ENCODE results near the gene CDC42EP2. TPM values are rescaled to one million over a fixed set of nuclear protein-coding genes. Genes with fewer than 3 reads are reported as not detected.

CDC42EP2 gene
- total and polyA plus RNA-seq, 4 donors = 2.3 to 20.9 (median 9.8) TPM

DNA sequence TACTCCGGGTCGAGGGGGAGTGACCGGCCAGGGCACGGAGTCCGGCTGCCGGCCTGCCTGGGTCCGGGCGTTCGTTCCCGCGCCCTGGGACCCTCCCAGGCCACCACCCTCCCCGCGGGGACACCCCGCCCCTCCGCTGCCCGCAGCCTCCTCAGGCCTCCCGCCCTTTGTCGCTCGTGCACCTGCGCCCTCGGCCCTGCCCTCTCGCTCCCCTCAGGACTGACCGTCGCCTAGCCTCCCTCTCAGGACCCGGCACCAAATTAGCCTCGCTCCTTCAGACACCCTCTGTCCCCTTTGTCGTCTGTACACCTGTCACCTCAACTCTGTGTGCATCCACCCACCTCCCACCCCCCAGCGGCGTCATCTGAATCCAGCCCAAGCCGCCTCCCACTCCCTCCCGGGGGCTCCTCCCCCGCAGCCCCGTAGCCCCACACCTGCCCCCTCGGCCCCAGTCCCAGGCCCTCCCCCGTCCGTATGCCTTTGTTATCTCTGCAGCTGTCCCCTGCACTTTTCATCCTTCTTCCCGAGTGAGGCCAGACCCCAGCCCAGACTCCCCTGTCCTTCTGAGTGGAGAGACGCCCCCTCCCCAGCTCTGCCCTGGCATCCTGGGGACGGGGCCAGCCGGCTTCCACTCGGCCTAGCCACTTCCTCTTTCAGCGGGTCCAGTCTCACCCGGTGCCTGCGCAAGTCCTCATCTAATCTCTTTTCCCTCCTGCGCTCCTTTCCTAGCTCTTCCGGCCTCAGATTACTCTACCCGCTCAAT is 40.5 kb downstream of the CDC42EP2 start:
- ATAC-seq (ENCODE audit: low FRiP score) (peak; percentile 27), DNase-seq (peak in 1 of 2 donors; percentile 70)
- Histone ChIP-seq H3K9me3 (ENCODE audit: control insufficient read depth, low read length) (no peaks in the 10 kb centered on the region), H3K36me3 (ENCODE audit: control insufficient read depth in 1 of 2, insufficient read depth in 2 of 2, low read length in 1 of 2) (peaks cover 0 to 3% of the 10 kb centered on the region in 2 donors), H3K27me3 (ENCODE audit: control insufficient read depth in 1 of 2, insufficient read depth in 2 of 2, low read length in 1 of 2) (no peaks in the 10 kb centered on the region), H3K4me1 (ENCODE audit: control insufficient read depth in 1 of 2, insufficient read depth in 2 of 2, low read length in 2 of 2) (no peaks in the 10 kb centered on the region), H3K4me3 (ENCODE audit: low read length in 2 of 2) (peak overlapping the region; percentile 17 to 63), H3K27ac (ENCODE audit: low read depth in 1 of 2, low read length in 2 of 2) (no peak overlapping the region)
- 1 to 2% methylated on average over 38 to 47 of the region's 47 CpGs for WGBS, 2 donors
- intact Hi-C loops (cut with DNase I) = no loop called here

DNA sequence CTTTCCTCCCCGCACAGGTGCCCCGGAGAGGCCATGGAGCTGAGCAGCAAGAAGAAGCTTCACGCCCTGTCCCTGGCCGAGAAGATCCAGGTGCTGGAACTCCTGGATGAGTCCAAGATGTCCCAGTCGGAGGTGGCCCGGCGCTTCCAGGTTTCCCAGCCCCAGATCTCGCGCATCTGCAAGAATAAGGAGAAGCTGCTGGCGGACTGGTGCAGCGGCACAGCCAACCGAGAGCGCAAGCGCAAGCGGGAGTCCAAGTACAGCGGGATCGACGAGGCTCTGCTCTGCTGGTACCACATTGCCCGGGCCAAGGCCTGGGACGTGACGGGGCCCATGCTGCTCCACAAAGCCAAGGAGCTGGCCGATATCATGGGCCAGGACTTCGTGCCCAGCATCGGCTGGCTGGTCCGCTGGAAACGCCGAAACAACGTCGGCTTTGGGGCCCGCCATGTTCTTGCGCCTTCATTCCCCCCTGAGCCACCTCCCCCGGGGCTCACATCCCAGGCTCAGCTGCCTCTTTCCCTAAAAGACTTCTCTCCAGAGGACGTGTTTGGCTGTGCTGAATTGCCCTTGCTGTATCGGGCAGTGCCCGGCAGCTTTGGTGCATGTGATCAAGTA is 41.2 kb downstream of the CDC42EP2 start:
- intact Hi-C loops (cut with DNase I) = no loop called here
- H3K4me3 ChIP-seq (ENCODE audit: low read length in 2 of 2) = no peak overlapping the region
- H3K27ac ChIP-seq (ENCODE audit: low read depth in 1 of 2, low read length in 2 of 2) = no peak overlapping the region
- WGBS, 2 donors = 13 to 25% methylated on average over 28 to 35 of the region's 35 CpGs
- H3K4me1 ChIP-seq (ENCODE audit: control insufficient read depth in 1 of 2, insufficient read depth in 2 of 2, low read length in 2 of 2) = no peaks in the 10 kb centered on the region
- H3K36me3 ChIP-seq (ENCODE audit: control insufficient read depth in 1 of 2, insufficient read depth in 2 of 2, low read length in 1 of 2) = peaks cover 0 to 3% of the 10 kb centered on the region in 2 donors
- no peaks in the 10 kb centered on the region for H3K9me3 ChIP-seq (ENCODE audit: control insufficient read depth, low read length)
- ATAC-seq (ENCODE audit: low FRiP score) = no peak
- H3K27me3 ChIP-seq (ENCODE audit: control insufficient read depth in 1 of 2, insufficient read depth in 2 of 2, low read length in 1 of 2) = no peaks in the 10 kb centered on the region
- peak in 1 of 2 donors; percentile 85 for DNase-seq

- Histone ChIP-seq H3K27me3 (ENCODE audit: control insufficient read depth in 1 of 2, insufficient read depth in 2 of 2, low read length in 1 of 2) (no peaks in the 10 kb centered on the region), H3K27ac (ENCODE audit: low read depth in 1 of 2, low read length in 2 of 2) (no peak overlapping the region), H3K36me3 (ENCODE audit: control insufficient read depth in 1 of 2, insufficient read depth in 2 of 2, low read length in 1 of 2) (peaks cover 0 to 1% of the 10 kb centered on the region in 2 donors), H3K4me3 (ENCODE audit: low read length in 2 of 2) (no peak overlapping the region), H3K9me3 (ENCODE audit: control insufficient read depth, low read length) (no peaks in the 10 kb centered on the region), H3K4me1 (ENCODE audit: control insufficient read depth in 1 of 2, insufficient read depth in 2 of 2, low read length in 2 of 2) (no peaks in the 10 kb centered on the region)
- no peak for DNase-seq
- intact Hi-C loops (cut with DNase I) = no loop called here
- no peak for ATAC-seq (ENCODE audit: low FRiP score)
- 80 to 85% methylated on average over 30 of the region's 30 CpGs for WGBS, 2 donors
Measured at GRCh38 chr11:65356394-65356972, 41.8 kb downstream of the CDC42EP2 start.

DNA sequence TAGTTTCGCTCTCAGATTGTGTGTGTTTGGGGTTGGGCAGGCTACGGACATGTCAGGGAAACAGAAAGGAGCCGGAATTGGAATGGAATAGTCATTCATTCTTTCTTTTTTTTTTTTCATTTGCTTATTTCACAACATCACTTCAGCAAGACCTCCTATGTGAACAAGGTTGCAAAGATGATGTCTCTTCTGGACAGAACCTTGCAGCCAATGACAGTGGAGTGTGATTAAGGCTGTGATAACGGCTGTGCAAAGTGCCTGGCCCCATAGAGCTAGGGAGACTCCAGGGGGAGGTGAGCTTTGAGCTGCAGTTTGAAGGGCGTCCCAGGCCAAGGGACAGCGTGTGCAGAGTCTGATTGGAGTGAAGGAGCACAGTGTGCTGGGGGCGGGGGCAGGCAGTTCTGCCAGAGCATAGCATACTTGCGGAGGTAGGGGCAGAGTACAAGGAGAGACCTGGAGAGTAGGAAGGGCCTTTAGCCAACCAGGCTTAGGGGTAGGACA is 43.2 kb downstream of the CDC42EP2 start:
- WGBS, 2 donors = 85 to 86% methylated on average over 8 of the region's 8 CpGs
- H3K4me3 ChIP-seq (ENCODE audit: low read length in 2 of 2) = no peak overlapping the region
- no peaks in the 10 kb centered on the region for H3K4me1 ChIP-seq (ENCODE audit: control insufficient read depth in 1 of 2, insufficient read depth in 2 of 2, low read length in 2 of 2)
- no peaks in the 10 kb centered on the region for H3K9me3 ChIP-seq (ENCODE audit: control insufficient read depth, low read length)
- intact Hi-C loops (cut with DNase I) = no loop called here
- H3K36me3 ChIP-seq (ENCODE audit: control insufficient read depth in 1 of 2, insufficient read depth in 2 of 2, low read length in 1 of 2) = no peaks in the 10 kb centered on the region
- no peak overlapping the region for H3K27ac ChIP-seq (ENCODE audit: low read depth in 1 of 2, low read length in 2 of 2)
- DNase-seq = peak in 1 of 2 donors; percentile 47
- no peak for ATAC-seq (ENCODE audit: low FRiP score)
- no peaks in the 10 kb centered on the region for H3K27me3 ChIP-seq (ENCODE audit: control insufficient read depth in 1 of 2, insufficient read depth in 2 of 2, low read length in 1 of 2)

DNA sequence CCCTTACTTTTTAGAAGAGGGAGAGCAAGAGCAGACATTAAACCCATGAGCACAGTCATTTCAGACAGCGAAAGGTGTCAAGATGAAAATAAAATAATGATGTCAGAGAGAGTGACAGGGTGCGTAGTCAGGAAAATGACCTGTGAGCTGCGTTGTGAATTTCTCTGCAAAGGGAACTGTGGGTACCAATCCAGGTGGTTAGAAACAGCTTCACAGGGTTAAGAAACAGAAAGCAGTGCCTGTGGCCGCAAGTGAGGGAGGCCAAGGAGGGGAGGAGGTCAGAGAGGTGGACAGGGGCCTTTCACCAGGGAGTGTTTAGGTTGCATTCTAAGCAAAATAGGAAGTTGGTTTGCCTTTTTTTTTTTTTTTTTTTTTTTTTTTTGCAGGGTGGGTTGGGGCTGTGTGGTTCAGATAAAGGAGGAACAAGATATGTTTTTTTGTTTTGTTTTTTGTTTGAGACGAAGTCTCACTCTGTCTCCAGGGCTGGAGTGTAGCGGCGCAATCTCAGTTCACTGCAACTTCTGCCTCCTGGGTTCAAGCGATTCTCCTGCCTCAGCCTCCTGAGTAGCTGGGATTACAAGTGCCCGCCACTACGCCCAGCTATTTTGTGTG is 47.8 kb downstream of the CDC42EP2 start:
- no peak overlapping the region for H3K27ac ChIP-seq (ENCODE audit: low read depth in 1 of 2, low read length in 2 of 2)
- ATAC-seq (ENCODE audit: low FRiP score) = no peak

GRCh38 chr11:65362966-65363365 is 48.3 kb downstream of the CDC42EP2 start:
- H3K36me3 ChIP-seq (ENCODE audit: control insufficient read depth in 1 of 2, insufficient read depth in 2 of 2, low read length in 1 of 2) = no peaks in the 10 kb centered on the region
- 90% methylated on average over 6 of the region's 6 CpGs for WGBS, 2 donors
- H3K27ac ChIP-seq (ENCODE audit: low read depth in 1 of 2, low read length in 2 of 2) = no peak overlapping the region
- ATAC-seq (ENCODE audit: low FRiP score) = no peak
- H3K27me3 ChIP-seq (ENCODE audit: control insufficient read depth in 1 of 2, insufficient read depth in 2 of 2, low read length in 1 of 2) = no peaks in the 10 kb centered on the region
- no peaks in the 10 kb centered on the region for H3K4me1 ChIP-seq (ENCODE audit: control insufficient read depth in 1 of 2, insufficient read depth in 2 of 2, low read length in 2 of 2)
- DNase-seq = no peak
- H3K4me3 ChIP-seq (ENCODE audit: low read length in 2 of 2) = no peak overlapping the region
- intact Hi-C loops (cut with DNase I) = no loop called here
- H3K9me3 ChIP-seq (ENCODE audit: control insufficient read depth, low read length) = no peaks in the 10 kb centered on the region

More for the DNA sequence above, 47.8 kb downstream of the CDC42EP2 start:
- peak in 1 of 2 donors; percentile 28 for DNase-seq
- intact Hi-C loops (cut with DNase I) = no loop called here
- 86 to 89% methylated on average over 10 of the region's 10 CpGs for WGBS, 2 donors
- Histone ChIP-seq H3K4me1 (ENCODE audit: control insufficient read depth in 1 of 2, insufficient read depth in 2 of 2, low read length in 2 of 2) (no peaks in the 10 kb centered on the region), H3K27me3 (ENCODE audit: control insufficient read depth in 1 of 2, insufficient read depth in 2 of 2, low read length in 1 of 2) (no peaks in the 10 kb centered on the region), H3K36me3 (ENCODE audit: control insufficient read depth in 1 of 2, insufficient read depth in 2 of 2, low read length in 1 of 2) (no peaks in the 10 kb centered on the region), H3K9me3 (ENCODE audit: control insufficient read depth, low read length) (no peaks in the 10 kb centered on the region), H3K4me3 (ENCODE audit: low read length in 2 of 2) (no peak overlapping the region)

DNA sequence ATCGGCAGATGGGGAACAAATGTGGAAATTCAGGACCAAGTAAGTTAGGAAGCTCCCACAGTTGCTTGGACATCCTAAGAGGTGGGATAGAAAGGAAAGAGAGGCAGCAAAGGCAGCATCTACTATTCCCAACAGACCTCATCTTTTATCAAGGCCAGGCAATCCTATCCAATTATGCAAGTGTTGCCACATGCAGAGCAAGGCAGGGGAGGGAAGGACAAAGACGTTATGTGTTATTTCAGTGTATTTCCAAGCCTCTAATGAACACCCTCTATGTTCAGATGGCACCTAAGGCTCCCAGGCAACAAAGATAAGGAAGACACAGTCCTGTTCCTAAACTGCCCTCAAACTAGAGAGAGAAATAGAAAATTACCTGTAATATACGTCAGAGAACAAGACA is 49.1 kb downstream of the CDC42EP2 start:
- H3K27me3 ChIP-seq (ENCODE audit: control insufficient read depth in 1 of 2, insufficient read depth in 2 of 2, low read length in 1 of 2) = no peaks in the 10 kb centered on the region
- ATAC-seq (ENCODE audit: low FRiP score) (no peak), DNase-seq (no peak)
- H3K36me3 ChIP-seq (ENCODE audit: control insufficient read depth in 1 of 2, insufficient read depth in 2 of 2, low read length in 1 of 2) = no peaks in the 10 kb centered on the region
- WGBS, 2 donors = 70 to 74% methylated on average over 3 of the region's 3 CpGs
- intact Hi-C loops (cut with DNase I) = no loop called here
- no peaks in the 10 kb centered on the region for H3K4me1 ChIP-seq (ENCODE audit: control insufficient read depth in 1 of 2, insufficient read depth in 2 of 2, low read length in 2 of 2)
- no peak overlapping the region for H3K27ac ChIP-seq (ENCODE audit: low read depth in 1 of 2, low read length in 2 of 2)
- no peaks in the 10 kb centered on the region for H3K9me3 ChIP-seq (ENCODE audit: control insufficient read depth, low read length)
- no peak overlapping the region for H3K4me3 ChIP-seq (ENCODE audit: low read length in 2 of 2)

- peak; percentile 79 for ATAC-seq (ENCODE audit: low FRiP score)
- no peaks in the 10 kb centered on the region for H3K36me3 ChIP-seq (ENCODE audit: control insufficient read depth in 1 of 2, insufficient read depth in 2 of 2, low read length in 1 of 2)
- no peak overlapping the region for H3K27ac ChIP-seq (ENCODE audit: low read depth in 1 of 2, low read length in 2 of 2)
- H3K4me3 ChIP-seq (ENCODE audit: low read length in 2 of 2) = no peak overlapping the region
- WGBS, 2 donors = 4 to 10% methylated on average over 4 of the region's 4 CpGs
- H3K4me1 ChIP-seq (ENCODE audit: control insufficient read depth in 1 of 2, insufficient read depth in 2 of 2, low read length in 2 of 2) = no peaks in the 10 kb centered on the region
- no peaks in the 10 kb centered on the region for H3K9me3 ChIP-seq (ENCODE audit: control insufficient read depth, low read length)
- intact Hi-C loops (cut with DNase I) = loop anchor here (2.0 to 5.0 kb wide), 4 partner anchors 50 to 151 kb away; no protein-coding TSS in a partner anchor
- no peak for DNase-seq
- H3K27me3 ChIP-seq (ENCODE audit: control insufficient read depth in 1 of 2, insufficient read depth in 2 of 2, low read length in 1 of 2) = no peaks in the 10 kb centered on the region
Measured at GRCh38 chr11:65366340-65366773, 51.7 kb downstream of the CDC42EP2 start.

All from aorta (tissue), 5 donors.